ENCODE measurements around the gene SHH.

Gene SHH

DNA sequence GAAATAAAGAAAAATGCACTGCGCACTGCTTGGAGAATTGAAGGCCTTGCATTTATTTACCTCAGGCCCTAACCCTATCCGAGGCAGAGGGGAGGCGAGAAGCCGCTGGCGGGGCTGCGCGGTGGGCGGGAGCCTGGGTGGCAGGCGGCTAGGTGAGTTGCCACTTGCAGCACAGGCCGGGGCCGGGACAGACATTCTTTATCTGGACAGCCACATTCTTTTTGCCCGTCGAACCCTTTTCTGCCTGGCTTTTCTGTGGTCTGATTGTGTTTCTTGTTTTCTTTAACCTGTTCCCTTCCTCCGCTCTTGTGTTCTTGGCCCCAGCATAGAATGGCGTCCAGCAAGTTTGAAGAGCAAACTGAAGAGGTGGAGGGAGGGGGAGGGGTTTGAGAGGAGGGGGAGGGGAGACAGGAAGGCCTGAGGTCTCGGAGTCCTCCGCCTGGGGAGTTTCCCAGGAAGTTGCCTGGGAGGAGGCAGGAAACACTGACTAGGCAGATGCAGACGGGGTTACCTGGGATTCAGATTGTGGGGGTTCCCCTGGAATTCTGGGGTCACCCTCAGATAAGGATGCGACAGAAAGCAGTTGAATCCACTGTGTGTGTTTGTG, 5.1 kb downstream of the SHH start:
- no peak for DNase-seq (ENCODE audit: low read depth)
- TF ChIP-seq, protein P1, sequence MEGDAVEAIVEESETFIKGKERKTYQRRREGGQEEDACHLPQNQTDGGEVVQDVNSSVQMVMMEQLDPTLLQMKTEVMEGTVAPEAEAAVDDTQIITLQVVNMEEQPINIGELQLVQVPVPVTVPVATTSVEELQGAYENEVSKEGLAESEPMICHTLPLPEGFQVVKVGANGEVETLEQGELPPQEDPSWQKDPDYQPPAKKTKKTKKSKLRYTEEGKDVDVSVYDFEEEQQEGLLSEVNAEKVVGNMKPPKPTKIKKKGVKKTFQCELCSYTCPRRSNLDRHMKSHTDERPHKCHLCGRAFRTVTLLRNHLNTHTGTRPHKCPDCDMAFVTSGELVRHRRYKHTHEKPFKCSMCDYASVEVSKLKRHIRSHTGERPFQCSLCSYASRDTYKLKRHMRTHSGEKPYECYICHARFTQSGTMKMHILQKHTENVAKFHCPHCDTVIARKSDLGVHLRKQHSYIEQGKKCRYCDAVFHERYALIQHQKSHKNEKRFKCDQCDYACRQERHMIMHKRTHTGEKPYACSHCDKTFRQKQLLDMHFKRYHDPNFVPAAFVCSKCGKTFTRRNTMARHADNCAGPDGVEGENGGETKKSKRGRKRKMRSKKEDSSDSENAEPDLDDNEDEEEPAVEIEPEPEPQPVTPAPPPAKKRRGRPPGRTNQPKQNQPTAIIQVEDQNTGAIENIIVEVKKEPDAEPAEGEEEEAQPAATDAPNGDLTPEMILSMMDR (conservative IDR thresholded peaks at IDR 0.05; ENCODE audit: control insufficient read depth, insufficient read depth, low read depth, low read length) = no peak
- no peak overlapping the region for H3K4me3 ChIP-seq (ENCODE audit: control insufficient read depth, low read depth, low read length)

DNA sequence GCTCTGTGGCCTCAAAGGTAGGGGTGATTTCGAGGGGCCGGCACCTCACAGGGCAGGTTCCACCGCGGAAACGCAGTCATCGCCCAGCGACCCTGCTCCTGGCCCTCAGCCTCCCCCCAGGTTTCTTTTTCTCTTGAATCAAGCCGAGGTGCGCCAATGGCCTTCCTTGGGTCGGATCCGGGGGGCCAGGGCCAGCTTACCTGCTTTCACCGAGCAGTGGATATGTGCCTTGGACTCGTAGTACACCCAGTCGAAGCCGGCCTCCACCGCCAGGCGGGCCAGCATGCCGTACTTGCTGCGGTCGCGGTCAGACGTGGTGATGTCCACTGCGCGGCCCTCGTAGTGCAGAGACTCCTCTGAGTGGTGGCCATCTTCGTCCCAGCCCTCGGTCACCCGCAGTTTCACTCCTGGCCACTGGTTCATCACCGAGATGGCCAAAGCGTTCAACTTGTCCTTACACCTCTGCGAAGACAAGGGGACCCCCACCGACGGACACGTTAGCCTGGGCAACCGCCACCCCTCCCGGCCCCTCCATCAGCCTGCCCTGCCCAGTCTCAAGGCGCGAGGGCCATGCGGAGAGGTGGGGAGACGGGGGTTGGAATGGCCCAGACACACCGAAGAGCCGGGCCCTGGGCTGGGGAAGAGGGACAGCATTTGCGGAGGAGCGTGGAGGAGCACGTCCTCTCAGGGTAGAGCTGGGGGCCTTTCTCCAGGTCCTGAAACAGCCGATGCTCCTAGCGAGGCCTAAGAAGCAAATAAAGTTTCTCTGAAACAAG, 6.0 kb downstream of the SHH start:
- TF ChIP-seq, protein P1 (conservative IDR thresholded peaks at IDR 0.05; ENCODE audit: control insufficient read depth, insufficient read depth, low read depth, low read length) = no peak
- no peak for DNase-seq (ENCODE audit: low read depth)
- no peak overlapping the region for H3K4me3 ChIP-seq (ENCODE audit: control insufficient read depth, low read depth, low read length)

DNA sequence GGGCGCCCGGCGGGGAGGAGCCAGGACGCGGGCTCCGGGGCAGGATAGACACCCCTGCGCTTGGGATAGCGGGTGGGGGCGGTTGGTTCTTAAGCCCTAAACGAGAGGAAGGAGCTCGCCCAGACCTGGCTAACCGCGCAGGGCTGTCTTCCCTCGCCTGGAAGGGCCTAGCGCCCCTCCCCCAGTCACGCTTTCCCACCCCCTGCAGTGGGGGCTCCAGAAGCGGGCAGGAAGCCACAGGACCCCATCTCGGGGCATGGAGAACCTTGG, 6.5 kb downstream of the SHH start:
- TF ChIP-seq, protein P1 (conservative IDR thresholded peaks at IDR 0.05; ENCODE audit: control insufficient read depth, insufficient read depth, low read depth, low read length) = no peak
- no peak overlapping the region for H3K4me3 ChIP-seq (ENCODE audit: control insufficient read depth, low read depth, low read length)
- DNase-seq (ENCODE audit: low read depth) = no peak

DNA sequence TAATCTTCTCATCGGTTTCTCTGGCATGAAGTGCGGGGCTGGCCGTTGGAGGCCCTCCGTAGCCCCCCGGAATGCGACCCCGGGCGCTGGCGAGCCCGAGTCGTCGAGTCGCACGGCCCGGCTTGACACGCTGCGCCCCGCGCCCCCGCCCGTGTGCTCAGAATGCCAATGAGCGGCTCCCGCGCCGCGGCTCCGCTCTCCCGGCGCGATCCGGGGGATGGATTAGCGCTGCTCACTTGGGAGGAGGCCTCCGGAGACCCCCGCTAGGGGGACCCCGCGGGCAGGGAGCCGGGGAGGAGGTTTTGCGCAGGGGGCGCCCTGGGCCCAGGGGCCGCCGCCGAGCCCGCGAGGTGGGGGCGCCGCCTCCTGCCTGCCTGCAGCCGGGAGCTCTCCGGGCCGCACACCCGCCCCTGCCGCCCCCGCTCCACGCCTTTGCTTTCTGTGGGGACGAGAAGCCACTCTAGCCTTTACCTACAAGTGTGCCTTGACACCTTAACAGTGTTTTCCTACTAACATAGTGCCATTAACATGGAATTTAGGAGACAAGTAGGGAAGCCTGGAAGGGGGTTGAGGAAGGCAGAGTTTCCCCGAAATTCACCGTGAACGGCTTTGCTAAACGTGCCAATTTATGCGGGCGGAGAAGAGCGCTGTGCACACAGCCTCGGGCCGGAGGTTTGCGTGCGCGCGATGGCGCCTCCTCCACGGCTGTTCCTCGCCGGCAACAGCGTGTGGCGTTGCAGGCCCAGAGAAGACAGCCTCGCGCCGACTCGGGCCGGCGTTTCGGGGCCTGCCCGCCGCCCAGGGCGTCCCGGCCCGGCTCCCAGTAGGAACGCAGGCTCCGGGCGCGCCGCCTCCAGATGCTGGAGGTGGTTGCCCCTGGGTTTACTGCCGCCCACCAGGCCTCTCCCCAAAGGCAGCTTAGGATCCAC, 7.1 kb downstream of the SHH start:
- H3K4me3 ChIP-seq (ENCODE audit: control insufficient read depth, low read depth, low read length) = peak overlapping the region; percentile 20
- peak; percentile 59 for DNase-seq (ENCODE audit: low read depth)
- TF ChIP-seq, protein P1 (conservative IDR thresholded peaks at IDR 0.05; ENCODE audit: control insufficient read depth, insufficient read depth, low read depth, low read length) = peak; percentile 29

DNA sequence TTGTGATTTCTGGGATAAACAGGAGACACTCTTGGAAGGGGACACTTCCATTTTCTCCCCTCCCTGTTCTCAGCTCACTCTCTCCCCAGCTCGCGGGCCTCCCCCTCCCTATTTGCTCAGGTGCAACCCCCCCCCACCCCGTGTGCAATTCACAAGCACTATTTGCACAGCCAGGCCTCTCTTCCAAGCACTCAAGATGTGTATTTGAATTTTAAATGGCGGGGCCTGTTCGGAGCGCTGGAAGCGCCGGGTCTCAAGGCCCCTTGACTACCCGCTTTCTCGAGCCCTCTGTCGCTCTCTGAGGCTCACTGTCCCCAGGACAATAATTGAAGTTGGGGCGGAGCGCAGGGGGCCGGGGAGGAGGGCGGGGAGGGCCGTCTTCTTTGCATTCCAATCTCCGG, 7.8 kb downstream of the SHH start:
- no peak overlapping the region for H3K4me3 ChIP-seq (ENCODE audit: control insufficient read depth, low read depth, low read length)
- no peak for DNase-seq (ENCODE audit: low read depth)
- TF ChIP-seq, protein P1 (conservative IDR thresholded peaks at IDR 0.05; ENCODE audit: control insufficient read depth, insufficient read depth, low read depth, low read length) = no peak

DNA sequence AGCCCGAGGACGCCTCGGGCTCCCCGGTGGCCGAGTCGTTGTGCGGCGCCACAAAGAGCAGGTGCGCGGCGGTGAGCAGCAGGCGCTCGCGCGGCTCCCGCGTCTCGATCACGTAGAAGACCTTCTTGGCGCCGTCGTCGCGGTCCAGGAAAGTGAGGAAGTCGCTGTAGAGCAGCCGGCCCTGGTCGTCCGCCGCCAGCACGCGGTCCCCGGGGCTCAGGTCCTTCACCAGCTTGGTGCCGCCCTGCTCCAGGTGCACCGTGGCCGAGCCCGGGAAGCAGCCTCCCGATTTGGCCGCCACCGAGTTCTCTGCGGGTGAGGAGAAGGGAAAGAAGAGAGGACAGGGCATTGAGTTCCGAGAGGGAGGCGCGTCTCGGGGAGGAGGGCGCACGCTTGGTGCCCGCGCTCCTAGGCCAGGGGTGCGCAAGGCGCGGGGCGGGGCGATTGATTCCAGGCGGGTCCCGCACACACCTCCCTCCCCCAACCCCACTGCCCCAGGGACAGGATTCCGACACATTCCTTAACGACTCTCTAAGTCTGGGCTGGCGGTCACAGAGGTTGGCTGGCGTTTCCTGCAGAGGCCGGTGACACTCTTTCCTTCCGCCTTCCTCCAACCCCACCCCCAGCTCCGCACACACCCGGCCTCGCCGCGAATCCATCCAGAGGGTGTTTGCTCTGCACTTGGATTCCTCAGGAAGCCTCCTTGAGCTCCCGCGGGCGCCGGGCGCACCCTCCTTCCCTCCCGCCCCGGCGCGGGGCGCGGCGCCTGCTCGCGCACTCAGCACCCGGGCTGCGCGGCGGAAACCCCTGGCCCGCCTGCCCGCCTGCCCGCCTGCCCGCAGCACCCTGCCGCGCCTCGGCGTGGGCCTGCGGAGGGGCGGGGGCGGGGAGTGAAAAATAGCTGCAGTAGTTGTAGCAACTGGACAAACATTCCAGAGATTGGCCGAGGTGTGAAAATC, 8.6 kb downstream of the SHH start:
- TF ChIP-seq, protein P1 (conservative IDR thresholded peaks at IDR 0.05; ENCODE audit: control insufficient read depth, insufficient read depth, low read depth, low read length) = no peak
- H3K4me3 ChIP-seq (ENCODE audit: control insufficient read depth, low read depth, low read length) = peak overlapping the region; percentile 2
- no peak for DNase-seq (ENCODE audit: low read depth)

Measured in fibroblast of mammary gland (primary cell).